ENCODE results near the gene TGIF2LX. TPM values are rescaled to one million over a fixed set of nuclear protein-coding genes. Genes with fewer than 3 reads are reported as not detected.
"Not testable (repeated sequence)": the region's sequence is repeated elsewhere in the genome, so short reads cannot be mapped to it uniquely, and the experiment has no call there.

TGIF2LX gene
- total and polyA plus RNA-seq, 2 of the 8 experiments (the other 6 are each of a cell fraction or from before 2014, with no cell fraction given): not detected

GRCh38 chrX:89922338-89922934 lies 728 bp downstream of the TGIF2LX start:
- H4K5ac ChIP-seq (ENCODE audit: insufficient read length, low read depth, low read length); H3K14ac ChIP-seq (ENCODE audit: insufficient read length); H3K36me3 ChIP-seq (ENCODE audit: control insufficient read depth in 2 of 4, insufficient read depth in 4 of 4, low read length in 3 of 4); H3K27me3 ChIP-seq (replicated peaks in 1 of 4; ENCODE audit: control insufficient read depth in 3 of 4, extremely low read depth in 1 of 4, insufficient read depth in 3 of 4, low read length in 3 of 4); H3K56ac ChIP-seq (replicated peaks; ENCODE audit: insufficient read length, low read depth, low read length); H3K4ac ChIP-seq (replicated peaks; ENCODE audit: insufficient read length, low read depth, low read length); H3K18ac ChIP-seq (ENCODE audit: extremely low read depth, low read length); H2BK5ac ChIP-seq (ENCODE audit: low read depth, low read length); H2BK15ac ChIP-seq (ENCODE audit: low read length); H2BK12ac ChIP-seq (ENCODE audit: low read depth, low read length); H2AK5ac ChIP-seq (ENCODE audit: low read depth, low read length); POLR2A ChIA-PET (ENCODE audit: partially characterized antibody); H3K4me3 ChIP-seq (ENCODE audit: extremely low read depth in 1 of 4, insufficient read depth in 2 of 4, low read depth in 3 of 4, low read length in 4 of 4); H4K8ac ChIP-seq (ENCODE audit: extremely low read depth, insufficient read depth, low read length); H3K79me1 ChIP-seq (ENCODE audit: low read depth, low read length); CTCF ChIA-PET (ENCODE audit: partially characterized antibody); H3K9ac ChIP-seq (replicated peaks in 1 of 4; ENCODE audit: extremely low read depth in 1 of 4, low read depth in 3 of 4, low read length in 3 of 4); H4K20me1 ChIP-seq (replicated peaks in 1 of 2; ENCODE audit: control insufficient read depth in 1 of 2, insufficient read depth in 2 of 2, low read length in 2 of 2); H2AFZ ChIP-seq (ENCODE audit: low read length); H3K23me2 ChIP-seq (ENCODE audit: low read depth, low read length); H3K27ac ChIP-seq (ENCODE audit: low read depth, low read length); H4K91ac ChIP-seq (replicated peaks; ENCODE audit: insufficient read length, low read length); H3K4me1 ChIP-seq (replicated peaks in 1 of 4; ENCODE audit: control insufficient read depth in 3 of 4, insufficient read depth in 4 of 4, low read length in 3 of 4); H3K4me2 ChIP-seq (ENCODE audit: insufficient read depth in 1 of 2, low read depth in 2 of 2, low read length in 2 of 2); H3K23ac ChIP-seq (ENCODE audit: insufficient read length); DNase-seq (ENCODE audit: low read depth in 1 of 2, low spot score in 2 of 2); H2BK20ac ChIP-seq (ENCODE audit: low read length); H3K79me2 ChIP-seq (ENCODE audit: control insufficient read depth in 1 of 2, insufficient read depth in 2 of 2, low read length in 2 of 2); H2BK120ac ChIP-seq (replicated peaks; ENCODE audit: low read depth, low read length); H3K9me3 ChIP-seq (ENCODE audit: insufficient read depth in 2 of 2, low read depth in 1 of 2, low read length in 1 of 2): not testable (repeated sequence)
- peak; percentile 78 for FAIRE-seq
- WGBS, 2 experiments (ENCODE audit: extremely low coverage in 1 of 2, insufficient coverage in 1 of 2, insufficient read length in 1 of 2, insufficient replicate concordance in 2 of 2, low coverage in 1 of 2, low lambda C conversion rate in 2 of 2, missing lambda C conversion rate in 1 of 2): 98% methylated on average over 7 of the region's 18 CpGs; no CpG with 5 or more reads in 1 of the 2 experiments

GRCh38 chrX:89943077-89943476 lies 21.4 kb downstream of the TGIF2LX start:
- H3K23ac ChIP-seq (ENCODE audit: insufficient read length); H3K23me2 ChIP-seq (ENCODE audit: low read depth, low read length); H3K27ac ChIP-seq (ENCODE audit: low read depth, low read length); H3K4ac ChIP-seq (replicated peaks; ENCODE audit: insufficient read length, low read depth, low read length); H3K14ac ChIP-seq (ENCODE audit: insufficient read length); H4K8ac ChIP-seq (ENCODE audit: extremely low read depth, insufficient read depth, low read length); H2BK12ac ChIP-seq (ENCODE audit: low read depth, low read length); H3K79me1 ChIP-seq (ENCODE audit: low read depth, low read length); H3K4me2 ChIP-seq (ENCODE audit: insufficient read depth in 1 of 2, low read depth in 2 of 2, low read length in 2 of 2); POLR2A ChIA-PET (ENCODE audit: partially characterized antibody); H4K91ac ChIP-seq (replicated peaks; ENCODE audit: insufficient read length, low read length); H2AFZ ChIP-seq (ENCODE audit: low read length); H3K36me3 ChIP-seq (ENCODE audit: control insufficient read depth in 2 of 4, insufficient read depth in 4 of 4, low read length in 3 of 4); H2BK120ac ChIP-seq (replicated peaks; ENCODE audit: low read depth, low read length); H2BK15ac ChIP-seq (ENCODE audit: low read length); H3K9me3 ChIP-seq (ENCODE audit: insufficient read depth in 2 of 2, low read depth in 1 of 2, low read length in 1 of 2); H3K9ac ChIP-seq (replicated peaks in 1 of 4; ENCODE audit: extremely low read depth in 1 of 4, low read depth in 3 of 4, low read length in 3 of 4); H3K56ac ChIP-seq (replicated peaks; ENCODE audit: insufficient read length, low read depth, low read length); H3K27me3 ChIP-seq (replicated peaks in 1 of 4; ENCODE audit: control insufficient read depth in 3 of 4, extremely low read depth in 1 of 4, insufficient read depth in 3 of 4, low read length in 3 of 4); DNase-seq (ENCODE audit: low read depth in 1 of 2, low spot score in 2 of 2); H2BK20ac ChIP-seq (ENCODE audit: low read length); H2AK5ac ChIP-seq (ENCODE audit: low read depth, low read length); H3K4me1 ChIP-seq (replicated peaks in 1 of 4; ENCODE audit: control insufficient read depth in 3 of 4, insufficient read depth in 4 of 4, low read length in 3 of 4); H3K4me3 ChIP-seq (ENCODE audit: extremely low read depth in 1 of 4, insufficient read depth in 2 of 4, low read depth in 3 of 4, low read length in 4 of 4); H4K20me1 ChIP-seq (replicated peaks in 1 of 2; ENCODE audit: control insufficient read depth in 1 of 2, insufficient read depth in 2 of 2, low read length in 2 of 2); H2BK5ac ChIP-seq (ENCODE audit: low read depth, low read length); CTCF ChIA-PET (ENCODE audit: partially characterized antibody); H3K79me2 ChIP-seq (ENCODE audit: control insufficient read depth in 1 of 2, insufficient read depth in 2 of 2, low read length in 2 of 2); FAIRE-seq; H4K5ac ChIP-seq (ENCODE audit: insufficient read length, low read depth, low read length); H3K18ac ChIP-seq (ENCODE audit: extremely low read depth, low read length): not testable (repeated sequence)
- 100% methylated on average over 3 of the region's 5 CpGs; no CpG with 5 or more reads in 1 of the 2 experiments for WGBS, 2 experiments (ENCODE audit: extremely low coverage in 1 of 2, insufficient coverage in 1 of 2, insufficient read length in 1 of 2, insufficient replicate concordance in 2 of 2, low coverage in 1 of 2, low lambda C conversion rate in 2 of 2, missing lambda C conversion rate in 1 of 2)

Measured in H1 (cell line).